ENCODE data around the gene PTGFR.

Gene PTGFR

GRCh38 chr1:78465143-78465542 is 25.6 kb upstream of the PTGFR start:
- Histone ChIP-seq H2AFZ (ENCODE audit: low read depth, low read length) (no peak overlapping the region), H3K27ac (ENCODE audit: low read length) (no peak overlapping the region), H3K4me1 (ENCODE audit: low read length) (no peaks in the 10 kb centered on the region), H3K79me2 (ENCODE audit: low read length) (no peaks in the 10 kb centered on the region), H4K20me1 (ENCODE audit: insufficient read depth, low read length) (no peaks in the 10 kb centered on the region), H3K4me2 (ENCODE audit: low read length) (no peak overlapping the region), H3K4me3 (ENCODE audit: low read length) (no peak overlapping the region), H3K9ac (ENCODE audit: low read length) (no peak overlapping the region), H3K27me3 (ENCODE audit: low read depth, low read length) (no peaks in the 10 kb centered on the region), H3K36me3 (replicated peaks; ENCODE audit: low read depth, low read length) (no peaks in the 10 kb centered on the region), H3K9me3 (ENCODE audit: insufficient read depth, low read length) (no peaks in the 10 kb centered on the region)
- TF ChIP-seq EZH2phosphoT487 (IDR thresholded peaks at IDR 0.05; ENCODE audit: low read depth) (no peak), CTCF (IDR thresholded peaks at IDR 0.05; ENCODE audit: low read depth, low read length) (no peak)

DNA sequence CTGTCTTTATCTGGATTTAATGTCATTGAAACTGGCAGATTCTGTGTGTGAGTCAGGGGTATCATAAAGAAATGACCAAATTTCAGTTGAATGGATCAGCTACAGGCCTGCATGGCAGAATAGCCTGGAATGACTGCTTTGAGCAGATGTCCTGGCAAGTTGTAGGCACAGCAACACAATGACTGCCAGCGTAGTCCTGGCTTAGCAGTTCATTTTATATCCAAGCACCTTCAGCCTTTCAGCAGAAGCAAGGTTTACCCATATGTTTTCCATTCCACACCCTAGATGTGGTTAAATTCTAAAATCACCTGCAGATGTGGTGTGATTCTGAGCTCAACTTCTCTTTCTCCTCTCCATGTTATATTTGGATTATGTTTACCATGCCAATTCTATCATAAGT is 22.3 kb upstream of the PTGFR start:
- no peak overlapping the region for H2AFZ ChIP-seq (ENCODE audit: low read depth, low read length)
- no peaks in the 10 kb centered on the region for H3K4me1 ChIP-seq (ENCODE audit: low read length)
- H3K36me3 ChIP-seq (replicated peaks; ENCODE audit: low read depth, low read length) = no peaks in the 10 kb centered on the region
- TF ChIP-seq EZH2phosphoT487 (IDR thresholded peaks at IDR 0.05; ENCODE audit: low read depth) = no peak
- no peak for TF ChIP-seq CTCF (IDR thresholded peaks at IDR 0.05; ENCODE audit: low read depth, low read length)
- no peak overlapping the region for H3K4me3 ChIP-seq (ENCODE audit: low read length)
- H4K20me1 ChIP-seq (ENCODE audit: insufficient read depth, low read length) = no peaks in the 10 kb centered on the region
- H3K4me2 ChIP-seq (ENCODE audit: low read length) = no peak overlapping the region
- H3K27me3 ChIP-seq (ENCODE audit: low read depth, low read length) = no peaks in the 10 kb centered on the region
- no peak overlapping the region for H3K27ac ChIP-seq (ENCODE audit: low read length)
- H3K9ac ChIP-seq (ENCODE audit: low read length) = no peak overlapping the region
- no peaks in the 10 kb centered on the region for H3K9me3 ChIP-seq (ENCODE audit: insufficient read depth, low read length)
- H3K79me2 ChIP-seq (ENCODE audit: low read length) = no peaks in the 10 kb centered on the region

DNA sequence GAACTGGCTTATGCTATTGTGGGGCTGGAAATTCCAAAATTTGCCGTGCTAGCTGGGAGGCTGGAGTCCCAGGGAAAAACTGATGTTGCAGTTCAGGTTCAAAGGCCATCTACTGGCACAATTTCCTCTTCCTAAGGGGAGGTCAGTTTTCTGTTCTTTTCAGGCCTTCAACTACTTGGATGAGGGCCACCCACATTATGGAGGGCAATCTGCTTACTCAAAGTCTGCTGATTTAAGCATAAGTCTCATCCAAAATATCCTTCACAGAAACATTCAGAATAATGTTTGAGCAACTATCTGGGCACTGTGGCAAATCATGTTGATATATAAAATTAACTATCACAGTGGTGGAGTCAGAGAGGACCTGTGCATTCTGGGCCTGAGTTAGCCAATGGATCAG is 21.2 kb upstream of the PTGFR start:
- no peak overlapping the region for H2AFZ ChIP-seq (ENCODE audit: low read depth, low read length)
- no peaks in the 10 kb centered on the region for H3K27me3 ChIP-seq (ENCODE audit: low read depth, low read length)
- no peak overlapping the region for H3K4me3 ChIP-seq (ENCODE audit: low read length)
- no peaks in the 10 kb centered on the region for H4K20me1 ChIP-seq (ENCODE audit: insufficient read depth, low read length)
- no peak overlapping the region for H3K9ac ChIP-seq (ENCODE audit: low read length)
- H3K79me2 ChIP-seq (ENCODE audit: low read length) = no peaks in the 10 kb centered on the region
- TF ChIP-seq EZH2phosphoT487 (IDR thresholded peaks at IDR 0.05; ENCODE audit: low read depth) (no peak), CTCF (IDR thresholded peaks at IDR 0.05; ENCODE audit: low read depth, low read length) (no peak)
- H3K4me1 ChIP-seq (ENCODE audit: low read length) = no peaks in the 10 kb centered on the region
- no peaks in the 10 kb centered on the region for H3K36me3 ChIP-seq (replicated peaks; ENCODE audit: low read depth, low read length)
- no peaks in the 10 kb centered on the region for H3K9me3 ChIP-seq (ENCODE audit: insufficient read depth, low read length)
- H3K27ac ChIP-seq (ENCODE audit: low read length) = no peak overlapping the region
- H3K4me2 ChIP-seq (ENCODE audit: low read length) = no peak overlapping the region

DNA sequence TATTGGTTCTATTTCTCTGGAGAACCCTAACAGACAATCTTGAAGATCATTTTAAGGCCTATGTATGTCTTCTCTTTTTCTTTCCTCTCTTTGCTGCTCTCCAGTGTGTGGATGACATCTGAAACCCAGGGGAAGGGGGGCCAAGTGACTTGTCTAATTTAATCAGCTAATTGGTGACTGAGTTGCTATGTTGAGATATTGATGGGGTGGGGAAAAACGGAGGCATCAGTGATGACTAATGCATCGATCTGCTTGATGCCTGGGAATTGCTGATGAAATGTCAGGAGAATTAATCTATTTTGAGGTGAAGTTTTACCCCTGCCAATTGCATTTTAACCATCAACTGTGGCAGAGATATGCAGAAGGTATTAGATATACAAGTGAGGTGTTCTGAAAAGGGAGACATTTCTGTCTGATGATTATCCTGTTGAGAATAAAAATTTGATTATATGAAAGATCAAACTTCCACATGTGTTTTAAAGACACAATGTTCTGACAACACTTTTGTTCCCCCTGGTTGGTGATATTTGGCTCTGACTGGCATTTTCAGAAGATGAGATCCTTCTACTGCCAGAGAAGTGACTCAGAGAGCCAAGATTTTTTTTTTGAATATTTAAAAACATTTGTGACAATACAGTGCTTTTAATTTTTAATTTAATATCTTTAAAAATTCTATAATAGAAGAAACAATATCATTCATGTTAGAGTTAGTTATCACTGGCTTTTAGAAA is 18.7 kb upstream of the PTGFR start:
- H3K4me3 ChIP-seq (ENCODE audit: low read length) = no peak overlapping the region
- no peaks in the 10 kb centered on the region for H3K9me3 ChIP-seq (ENCODE audit: insufficient read depth, low read length)
- no peak for TF ChIP-seq EZH2phosphoT487 (IDR thresholded peaks at IDR 0.05; ENCODE audit: low read depth)
- no peak for TF ChIP-seq CTCF (IDR thresholded peaks at IDR 0.05; ENCODE audit: low read depth, low read length)
- H3K79me2 ChIP-seq (ENCODE audit: low read length) = no peaks in the 10 kb centered on the region
- H3K4me2 ChIP-seq (ENCODE audit: low read length) = no peak overlapping the region
- H3K4me1 ChIP-seq (ENCODE audit: low read length) = no peaks in the 10 kb centered on the region
- H3K36me3 ChIP-seq (replicated peaks; ENCODE audit: low read depth, low read length) = no peaks in the 10 kb centered on the region
- no peak overlapping the region for H3K9ac ChIP-seq (ENCODE audit: low read length)
- H3K27ac ChIP-seq (ENCODE audit: low read length) = no peak overlapping the region
- no peak overlapping the region for H2AFZ ChIP-seq (ENCODE audit: low read depth, low read length)
- H4K20me1 ChIP-seq (ENCODE audit: insufficient read depth, low read length) = no peaks in the 10 kb centered on the region
- no peaks in the 10 kb centered on the region for H3K27me3 ChIP-seq (ENCODE audit: low read depth, low read length)
